HT1080 (cell line): Measurements from ENCODE around the gene PSTK. TPM values are rescaled to one million over a fixed set of nuclear protein-coding genes. Genes with fewer than 3 reads are reported as not detected.

ENCODE experiments used
- DNase-seq: peaks from one replicate; pipeline ENCODE4 v3.0.0-alpha.2; 2015; ENCODE audit warnings: low read depth
- total RNA-seq: library from RNA; depleted of rRNA; stranded (reverse); fragments of >200 nt; shearing (Covaris generic); gene quantifications from 2 replicates; pipeline ENCODE4 v1.2.3, GENCODE V29; 2014; rRNA removed

PSTK gene
- total RNA-seq, 1 experiment from 2014 or later: 9.1 TPM

DNA sequence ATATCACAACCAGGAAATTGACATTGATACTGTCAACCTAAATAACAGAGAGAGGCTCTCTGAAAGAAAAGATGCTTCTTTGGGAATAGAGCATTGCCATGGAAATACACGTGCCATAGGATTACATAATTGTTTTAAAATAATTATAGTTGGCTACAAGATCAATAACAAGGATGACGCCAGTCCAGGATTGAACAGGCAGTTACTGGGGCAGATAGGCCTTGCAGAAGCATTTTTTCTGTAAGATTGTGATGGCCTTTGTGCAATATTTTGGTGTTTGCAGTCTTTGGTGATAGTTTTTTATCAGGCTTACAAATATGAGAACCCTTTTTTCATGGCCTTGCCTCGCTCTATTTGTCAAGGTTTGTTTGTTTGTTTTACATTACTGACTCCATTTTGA is 39.1 kb downstream of the PSTK start:
- DNase-seq: no peak

DNA sequence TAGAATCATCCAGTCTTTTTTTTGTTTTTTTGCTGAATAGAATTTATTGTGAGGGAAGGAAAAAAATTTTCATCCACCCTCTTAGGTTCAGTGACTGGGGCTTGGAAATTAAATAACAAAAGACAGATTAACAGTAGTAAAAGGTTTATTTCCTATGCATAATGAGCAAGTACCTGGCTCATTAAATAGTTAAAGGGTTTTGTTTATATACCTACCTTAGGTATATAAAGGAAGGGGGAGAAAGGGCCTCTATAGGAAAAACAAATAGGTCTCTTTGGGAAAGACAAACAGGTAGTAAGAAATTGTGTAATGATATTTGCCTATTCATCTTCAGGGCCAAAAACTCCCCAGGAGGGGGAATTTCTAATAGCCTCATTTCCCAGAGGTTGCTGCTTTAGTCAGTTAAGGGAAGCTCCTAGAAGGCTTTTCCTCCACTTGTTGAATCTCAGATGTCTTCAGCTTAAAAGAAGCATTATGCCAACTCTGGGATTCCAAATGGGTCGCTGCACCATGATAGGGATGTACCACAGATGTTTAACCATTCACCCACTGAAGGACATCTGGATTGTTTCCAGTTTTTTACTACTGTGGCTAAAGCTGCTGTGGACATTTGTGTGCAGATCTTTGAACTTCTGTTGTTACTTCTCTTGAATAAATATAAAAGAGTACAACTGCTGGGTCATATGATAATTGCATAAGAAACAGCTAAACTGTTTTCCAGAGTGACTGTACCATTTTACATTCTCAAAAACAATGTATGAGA is 39.9 kb downstream of the PSTK start:
- DNase-seq: no peak

- no peak for DNase-seq
These were observed 41.3 kb downstream of the PSTK start for GRCh38 chr10:123021517-123021916.

- DNase-seq: no peak
These were observed 44.3 kb downstream of the PSTK start for GRCh38 chr10:123024540-123024939.

- no peak for DNase-seq
These were observed 46.1 kb downstream of the PSTK start for GRCh38 chr10:123026302-123026701.

DNA sequence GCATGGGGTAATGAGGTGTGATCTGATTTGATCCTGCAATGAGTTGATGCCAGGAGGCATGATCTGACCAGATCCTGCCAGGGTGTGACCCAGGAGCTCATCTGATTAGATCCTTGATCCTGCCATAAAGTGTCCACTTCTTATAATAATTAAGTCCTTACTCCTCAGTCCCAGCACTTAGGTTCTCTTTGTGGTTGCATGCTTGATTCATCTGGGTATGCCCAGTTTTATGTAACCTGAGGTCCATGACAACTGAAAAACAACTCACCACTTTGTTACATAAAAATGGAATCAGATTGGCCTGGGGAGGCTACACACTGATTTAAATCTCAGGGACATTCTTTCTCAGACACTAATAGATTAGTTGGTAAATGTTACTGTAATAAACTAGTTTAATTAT is 47.7 kb downstream of the PSTK start:
- DNase-seq: no peak

- DNase-seq: no peak
These were observed 50.9 kb downstream of the PSTK start for GRCh38 chr10:123031124-123031523.

- no peak for DNase-seq
These were observed 54.1 kb downstream of the PSTK start for GRCh38 chr10:123034332-123034731.

DNA sequence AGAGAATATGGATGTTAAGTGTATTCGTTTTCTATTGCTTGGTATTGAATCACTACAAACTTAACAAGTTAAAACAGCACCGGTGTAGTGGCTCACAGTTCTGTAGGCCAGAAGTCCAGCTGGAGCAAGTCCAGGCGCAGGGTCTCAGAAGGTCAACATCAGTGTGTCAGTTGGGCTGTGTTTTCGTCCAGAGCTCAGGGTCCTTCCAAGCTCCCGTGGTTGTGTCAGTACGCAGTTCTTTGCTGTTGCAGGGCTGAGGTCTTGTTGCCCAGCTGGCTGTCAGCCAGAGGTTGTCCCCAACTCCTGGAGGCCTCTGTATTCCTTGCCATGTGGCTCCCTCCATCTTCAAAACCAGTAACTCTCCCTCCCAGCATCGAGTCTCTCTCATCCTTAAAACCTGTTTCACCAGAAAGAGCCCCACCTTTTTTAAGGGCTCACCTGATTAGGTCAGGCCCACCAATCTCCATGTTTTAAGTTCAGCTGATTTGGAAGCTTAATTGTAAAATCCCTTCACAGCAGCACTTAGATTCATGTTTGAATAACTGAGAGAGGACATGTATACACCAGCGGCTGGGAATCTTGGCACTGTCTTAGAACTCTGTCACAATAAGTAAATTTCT is 55.4 kb downstream of the PSTK start:
- no peak for DNase-seq

DNA sequence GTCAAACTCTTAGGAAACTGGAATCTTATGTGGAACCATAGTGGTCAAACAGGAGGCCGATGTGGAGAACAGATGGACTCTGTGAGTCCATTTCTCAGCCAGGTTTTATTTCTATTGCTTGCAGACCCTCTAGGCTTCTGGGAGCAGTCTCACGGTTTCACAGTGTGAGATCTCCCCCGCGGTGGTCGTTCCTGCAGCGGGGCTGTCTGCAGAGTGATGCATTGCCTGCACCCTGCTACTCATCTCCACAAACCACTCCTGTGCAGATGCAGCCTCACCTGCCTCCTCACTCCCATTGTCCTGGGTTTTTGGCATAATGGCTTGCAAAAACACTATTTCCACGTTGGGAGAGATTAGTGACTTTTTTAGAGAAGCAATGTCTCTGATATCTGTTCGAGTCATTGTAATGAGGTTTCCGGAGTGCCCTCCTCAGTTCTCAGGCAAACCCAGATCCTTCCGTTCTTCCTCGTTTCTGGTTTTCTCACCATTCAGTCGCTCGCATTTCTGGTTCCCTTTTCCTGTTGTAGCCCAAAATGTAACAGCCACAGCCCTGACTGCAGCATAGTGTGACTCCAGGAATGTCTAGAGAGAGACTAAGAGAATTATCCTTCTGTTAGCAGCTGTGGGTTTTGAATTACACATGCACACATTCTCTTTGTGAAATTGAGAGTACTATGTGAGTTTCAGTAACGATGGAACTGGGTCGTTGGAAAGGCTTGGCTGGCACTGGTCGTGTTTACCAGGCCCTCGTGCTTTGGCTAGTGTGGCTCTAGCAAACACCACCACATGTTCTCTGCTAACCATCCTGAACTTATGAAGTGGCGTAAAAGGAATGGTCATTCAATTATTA is 58.8 kb downstream of the PSTK start:
- no peak for DNase-seq

GRCh38 chr10:123039632-123039930 is 59.4 kb downstream of the PSTK start:
- no peak for DNase-seq

Other genes starting within 250 kb of the PSTK start
- 0.47 and 0.55 TPM in 2 replicates for gene CUZD1, start 134.5 kb upstream of the PSTK start, total RNA-seq
- 7.2 and 7.9 TPM in 2 replicates for gene FAM24B, start 100.8 kb upstream of the PSTK start, total RNA-seq
- not detected in 2 replicates for gene FAM24A, start 69.8 kb upstream of the PSTK start, total RNA-seq
- 8.1 and 9.4 TPM in 2 replicates for gene C10orf88, start 26.2 kb upstream of the PSTK start, total RNA-seq
- 4.2 and 5.4 TPM in 2 replicates for gene IKZF5, start 28.4 kb downstream of the PSTK start, total RNA-seq
- 3.2 and 4.9 TPM in 2 replicates for gene ACADSB, start 28.6 kb downstream of the PSTK start, total RNA-seq
- gene HMX3, start 155.6 kb downstream of the PSTK start, total RNA-seq: not detected in 2 replicates
- 0.06 TPM in 1 of 2 replicates, not detected in the other for gene HMX2, start 167.7 kb downstream of the PSTK start, total RNA-seq
- gene BUB3, start 174.0 kb downstream of the PSTK start, total RNA-seq: 442 and 564 TPM in 2 replicates